HFF-Myc (cell line): ENCODE results near the gene FAM217B.

Source experiments
- DNase-seq: peaks from one replicate; pipeline ENCODE4 v3.0.0-alpha.2; 2011; ENCODE audit warnings: low read depth; ENCODE audit errors: extremely low read depth
- H3K4me3 ChIP-seq: replicated peaks from 2 replicates; pipeline ENCODE4 v1.5.1; 2011; ENCODE audit warnings: low read depth, mild to moderate bottlenecking, control low read depth, low read length
- TF ChIP-seq, protein P1 (sequence below): IDR thresholded peaks from 2 replicates; pipeline ENCODE4 v1.5.1; 2012; ENCODE audit warnings: mild to moderate bottlenecking, low read depth, low read length, control low read depth; ENCODE audit errors: missing control alignments

The FAM217B gene

DNA sequence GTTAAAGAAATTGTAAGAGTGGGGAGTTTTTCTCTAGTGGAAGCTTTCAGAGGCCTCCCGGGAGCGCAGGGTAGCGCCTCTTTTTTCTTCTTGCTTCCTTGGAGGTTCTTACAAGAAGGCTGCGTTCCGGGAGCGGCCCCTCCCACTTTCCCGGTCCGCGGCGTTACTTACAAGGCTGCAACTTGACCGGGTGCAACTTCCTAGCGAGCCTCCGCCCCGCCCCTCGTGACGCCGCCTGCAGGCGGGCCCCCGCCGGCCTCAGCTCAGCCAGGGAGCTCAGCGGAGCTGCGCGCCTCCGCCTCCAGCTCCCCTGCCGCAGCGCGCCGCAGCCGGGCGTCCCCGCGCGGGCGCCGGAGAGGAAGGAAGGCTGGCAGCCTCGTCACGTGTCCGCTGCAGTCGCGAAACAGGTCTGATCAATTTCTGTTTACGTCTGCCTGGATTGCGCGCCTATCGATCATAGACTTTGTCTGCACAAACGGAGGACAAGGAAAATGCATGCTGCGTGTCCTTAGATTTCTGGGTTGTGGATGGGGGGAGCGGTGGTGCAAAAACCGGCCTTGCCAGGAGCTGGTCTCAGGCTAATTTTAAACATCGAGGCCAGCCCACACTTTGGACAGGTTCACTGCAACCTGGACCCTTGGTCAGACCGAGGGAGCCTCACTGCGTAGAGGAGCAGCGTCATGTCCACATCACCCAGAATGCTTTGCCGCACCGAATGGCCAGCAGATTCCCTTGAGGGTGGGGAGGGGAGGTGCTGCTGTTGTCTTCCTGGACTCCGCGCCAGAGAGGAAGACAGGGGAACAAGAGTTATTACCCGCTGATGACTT lies at the start of gene FAM217B, which contains the start of gene PPP1R3D:
Gene FAM217B, plus strand, starts transcription at position 261 of the 827 bp plus-strand sequence. CDS start 3,555 bp downstream, outside the sequence.
Gene PPP1R3D, minus strand, starts transcription at position 177 of the 827 bp plus-strand sequence. CDS start 374 bp downstream, outside the sequence.
- DNase-seq: peak; percentile 74
- TF ChIP-seq, protein P1, sequence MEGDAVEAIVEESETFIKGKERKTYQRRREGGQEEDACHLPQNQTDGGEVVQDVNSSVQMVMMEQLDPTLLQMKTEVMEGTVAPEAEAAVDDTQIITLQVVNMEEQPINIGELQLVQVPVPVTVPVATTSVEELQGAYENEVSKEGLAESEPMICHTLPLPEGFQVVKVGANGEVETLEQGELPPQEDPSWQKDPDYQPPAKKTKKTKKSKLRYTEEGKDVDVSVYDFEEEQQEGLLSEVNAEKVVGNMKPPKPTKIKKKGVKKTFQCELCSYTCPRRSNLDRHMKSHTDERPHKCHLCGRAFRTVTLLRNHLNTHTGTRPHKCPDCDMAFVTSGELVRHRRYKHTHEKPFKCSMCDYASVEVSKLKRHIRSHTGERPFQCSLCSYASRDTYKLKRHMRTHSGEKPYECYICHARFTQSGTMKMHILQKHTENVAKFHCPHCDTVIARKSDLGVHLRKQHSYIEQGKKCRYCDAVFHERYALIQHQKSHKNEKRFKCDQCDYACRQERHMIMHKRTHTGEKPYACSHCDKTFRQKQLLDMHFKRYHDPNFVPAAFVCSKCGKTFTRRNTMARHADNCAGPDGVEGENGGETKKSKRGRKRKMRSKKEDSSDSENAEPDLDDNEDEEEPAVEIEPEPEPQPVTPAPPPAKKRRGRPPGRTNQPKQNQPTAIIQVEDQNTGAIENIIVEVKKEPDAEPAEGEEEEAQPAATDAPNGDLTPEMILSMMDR: no peak

DNA sequence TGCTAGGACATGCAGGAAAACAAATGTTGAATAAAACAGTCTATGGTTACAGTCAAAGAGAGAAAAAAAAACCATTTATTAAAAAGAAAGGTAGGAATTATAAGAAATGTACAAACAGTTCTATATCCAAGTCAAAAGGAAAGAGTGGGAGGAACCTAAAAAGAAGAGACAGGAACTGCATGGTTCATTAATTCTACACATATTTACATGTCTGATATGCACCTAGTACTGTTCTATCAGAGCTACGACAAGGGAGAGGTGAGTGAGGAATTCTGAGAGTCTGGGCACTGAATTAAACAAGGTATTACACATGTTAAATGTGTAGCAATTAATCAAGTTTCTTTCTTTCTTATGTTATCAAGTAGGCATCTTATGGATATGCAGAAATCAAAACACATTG lies 48.6 kb upstream of the FAM217B start:
- TF ChIP-seq, protein P1: no peak
- no peak overlapping the region for H3K4me3 ChIP-seq
- DNase-seq: no peak

More for the DNA sequence above, at the start of gene FAM217B, which contains the start of gene PPP1R3D:
- peak within 1 kb of the TSS; percentile 82 for H3K4me3 ChIP-seq

- no peak for DNase-seq
- no peak overlapping the region for H3K4me3 ChIP-seq
- TF ChIP-seq, protein P1: no peak
Observed at GRCh38 chr20:59895908-59896307, 44.3 kb upstream of the FAM217B start.

- no peak overlapping the region for H3K4me3 ChIP-seq
- TF ChIP-seq, protein P1: no peak
- DNase-seq: no peak
Observed at GRCh38 chr20:59902470-59902869, 37.7 kb upstream of the FAM217B start.

- no peak overlapping the region for H3K4me3 ChIP-seq
- TF ChIP-seq, protein P1: no peak
- DNase-seq: no peak
Observed at GRCh38 chr20:59903621-59904020, 36.6 kb upstream of the FAM217B start.

- no peak overlapping the region for H3K4me3 ChIP-seq
- TF ChIP-seq, protein P1: no peak
Observed at GRCh38 chr20:59908855-59909254, 31.3 kb upstream of the FAM217B start.

DNA sequence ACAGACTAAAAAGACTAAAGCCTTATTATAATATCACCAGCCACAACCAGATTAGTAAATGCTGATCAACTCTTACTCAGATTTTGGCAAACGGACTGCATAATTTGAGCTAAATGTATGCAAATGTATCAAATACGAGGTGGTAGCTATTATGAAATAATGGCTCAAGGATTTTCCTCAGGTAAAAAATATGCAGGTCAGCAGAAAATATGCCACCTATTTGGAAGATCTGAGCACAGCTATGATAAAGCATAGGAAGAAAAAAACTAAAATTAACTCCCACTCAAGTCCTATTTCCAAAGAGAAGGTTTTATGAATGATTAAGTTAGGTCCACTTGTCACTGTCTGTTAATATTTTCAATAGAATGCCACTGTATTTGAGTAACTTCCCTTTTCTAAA lies 29.1 kb upstream of the FAM217B start:
- DNase-seq: no peak
- TF ChIP-seq, protein P1: no peak

More at GRCh38 chr20:59908855-59909254, 31.3 kb upstream of the FAM217B start:
- DNase-seq: no peak

More for the DNA sequence above, 29.1 kb upstream of the FAM217B start:
- no peak overlapping the region for H3K4me3 ChIP-seq
